ENCODE data around the gene VWA8. TPM values are rescaled to one million over a fixed set of nuclear protein-coding genes. Genes with fewer than 3 reads are reported as not detected.

VWA8 gene
- total and polyA plus RNA-seq, 2 experiments from 2014 or later = 6.3 to 24.6 TPM

DNA sequence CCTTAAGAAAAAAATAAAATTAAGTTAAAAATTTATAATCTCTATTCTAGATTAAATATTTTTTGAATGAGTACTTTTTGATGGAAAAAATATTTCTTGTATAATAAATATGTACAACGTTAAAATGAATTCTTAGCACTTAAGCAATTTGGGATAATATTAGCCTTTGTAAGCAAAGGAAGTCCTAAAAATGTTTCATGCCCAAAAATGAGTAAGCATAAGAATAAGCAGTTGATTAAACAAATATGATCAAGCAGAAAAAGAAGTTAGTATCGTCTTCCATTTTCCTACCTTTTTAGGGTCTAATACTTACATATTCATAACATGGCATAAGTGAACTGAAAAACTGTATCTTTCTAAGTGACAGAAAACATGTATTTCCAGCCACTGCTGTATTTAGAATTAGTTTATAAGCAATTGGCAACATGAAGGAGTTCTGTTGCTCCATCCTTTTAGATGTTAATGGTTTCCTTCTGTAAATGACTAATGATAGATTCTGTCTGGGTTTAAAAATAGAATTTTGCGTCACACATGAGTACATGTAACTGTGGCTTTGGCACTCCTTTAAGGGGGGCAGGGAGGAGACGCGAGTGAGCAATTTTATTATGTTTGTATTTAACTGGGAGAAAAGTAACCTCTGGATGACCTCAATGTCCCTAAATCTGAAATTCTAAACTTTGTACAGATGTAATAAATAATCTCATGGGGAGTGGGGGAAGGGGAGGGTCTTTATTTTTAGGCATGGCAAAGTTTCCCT, 266.2 kb downstream of the VWA8 start (continued):
- TF ChIP-seq, protein P1, sequence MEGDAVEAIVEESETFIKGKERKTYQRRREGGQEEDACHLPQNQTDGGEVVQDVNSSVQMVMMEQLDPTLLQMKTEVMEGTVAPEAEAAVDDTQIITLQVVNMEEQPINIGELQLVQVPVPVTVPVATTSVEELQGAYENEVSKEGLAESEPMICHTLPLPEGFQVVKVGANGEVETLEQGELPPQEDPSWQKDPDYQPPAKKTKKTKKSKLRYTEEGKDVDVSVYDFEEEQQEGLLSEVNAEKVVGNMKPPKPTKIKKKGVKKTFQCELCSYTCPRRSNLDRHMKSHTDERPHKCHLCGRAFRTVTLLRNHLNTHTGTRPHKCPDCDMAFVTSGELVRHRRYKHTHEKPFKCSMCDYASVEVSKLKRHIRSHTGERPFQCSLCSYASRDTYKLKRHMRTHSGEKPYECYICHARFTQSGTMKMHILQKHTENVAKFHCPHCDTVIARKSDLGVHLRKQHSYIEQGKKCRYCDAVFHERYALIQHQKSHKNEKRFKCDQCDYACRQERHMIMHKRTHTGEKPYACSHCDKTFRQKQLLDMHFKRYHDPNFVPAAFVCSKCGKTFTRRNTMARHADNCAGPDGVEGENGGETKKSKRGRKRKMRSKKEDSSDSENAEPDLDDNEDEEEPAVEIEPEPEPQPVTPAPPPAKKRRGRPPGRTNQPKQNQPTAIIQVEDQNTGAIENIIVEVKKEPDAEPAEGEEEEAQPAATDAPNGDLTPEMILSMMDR (conservative IDR thresholded peaks at IDR 0.05; ENCODE audit: low read depth in 2 of 2) = no peak
- TF ChIP-seq NANOG (IDR thresholded peaks at IDR 0.05; ENCODE audit: borderline replicate concordance) (no peak), JUNB (IDR thresholded peaks at IDR 0.05; ENCODE audit: unreplicated experiment) (no peak), EZH2phosphoT487 (IDR thresholded peaks at IDR 0.05; ENCODE audit: unreplicated experiment) (no peak), ZNF331 (CRISPR knock-in tag; IDR thresholded peaks at IDR 0.05; ENCODE audit: low read depth) (no peak)
- TF ChIP-seq, protein P2, sequence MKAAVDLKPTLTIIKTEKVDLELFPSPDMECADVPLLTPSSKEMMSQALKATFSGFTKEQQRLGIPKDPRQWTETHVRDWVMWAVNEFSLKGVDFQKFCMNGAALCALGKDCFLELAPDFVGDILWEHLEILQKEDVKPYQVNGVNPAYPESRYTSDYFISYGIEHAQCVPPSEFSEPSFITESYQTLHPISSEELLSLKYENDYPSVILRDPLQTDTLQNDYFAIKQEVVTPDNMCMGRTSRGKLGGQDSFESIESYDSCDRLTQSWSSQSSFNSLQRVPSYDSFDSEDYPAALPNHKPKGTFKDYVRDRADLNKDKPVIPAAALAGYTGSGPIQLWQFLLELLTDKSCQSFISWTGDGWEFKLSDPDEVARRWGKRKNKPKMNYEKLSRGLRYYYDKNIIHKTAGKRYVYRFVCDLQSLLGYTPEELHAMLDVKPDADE (IDR thresholded peaks at IDR 0.05) = no peak
- TF ChIP-seq, protein P3, sequence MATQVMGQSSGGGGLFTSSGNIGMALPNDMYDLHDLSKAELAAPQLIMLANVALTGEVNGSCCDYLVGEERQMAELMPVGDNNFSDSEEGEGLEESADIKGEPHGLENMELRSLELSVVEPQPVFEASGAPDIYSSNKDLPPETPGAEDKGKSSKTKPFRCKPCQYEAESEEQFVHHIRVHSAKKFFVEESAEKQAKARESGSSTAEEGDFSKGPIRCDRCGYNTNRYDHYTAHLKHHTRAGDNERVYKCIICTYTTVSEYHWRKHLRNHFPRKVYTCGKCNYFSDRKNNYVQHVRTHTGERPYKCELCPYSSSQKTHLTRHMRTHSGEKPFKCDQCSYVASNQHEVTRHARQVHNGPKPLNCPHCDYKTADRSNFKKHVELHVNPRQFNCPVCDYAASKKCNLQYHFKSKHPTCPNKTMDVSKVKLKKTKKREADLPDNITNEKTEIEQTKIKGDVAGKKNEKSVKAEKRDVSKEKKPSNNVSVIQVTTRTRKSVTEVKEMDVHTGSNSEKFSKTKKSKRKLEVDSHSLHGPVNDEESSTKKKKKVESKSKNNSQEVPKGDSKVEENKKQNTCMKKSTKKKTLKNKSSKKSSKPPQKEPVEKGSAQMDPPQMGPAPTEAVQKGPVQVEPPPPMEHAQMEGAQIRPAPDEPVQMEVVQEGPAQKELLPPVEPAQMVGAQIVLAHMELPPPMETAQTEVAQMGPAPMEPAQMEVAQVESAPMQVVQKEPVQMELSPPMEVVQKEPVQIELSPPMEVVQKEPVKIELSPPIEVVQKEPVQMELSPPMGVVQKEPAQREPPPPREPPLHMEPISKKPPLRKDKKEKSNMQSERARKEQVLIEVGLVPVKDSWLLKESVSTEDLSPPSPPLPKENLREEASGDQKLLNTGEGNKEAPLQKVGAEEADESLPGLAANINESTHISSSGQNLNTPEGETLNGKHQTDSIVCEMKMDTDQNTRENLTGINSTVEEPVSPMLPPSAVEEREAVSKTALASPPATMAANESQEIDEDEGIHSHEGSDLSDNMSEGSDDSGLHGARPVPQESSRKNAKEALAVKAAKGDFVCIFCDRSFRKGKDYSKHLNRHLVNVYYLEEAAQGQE (IDR thresholded peaks at IDR 0.05; ENCODE audit: unreplicated experiment) = no peak

DNA sequence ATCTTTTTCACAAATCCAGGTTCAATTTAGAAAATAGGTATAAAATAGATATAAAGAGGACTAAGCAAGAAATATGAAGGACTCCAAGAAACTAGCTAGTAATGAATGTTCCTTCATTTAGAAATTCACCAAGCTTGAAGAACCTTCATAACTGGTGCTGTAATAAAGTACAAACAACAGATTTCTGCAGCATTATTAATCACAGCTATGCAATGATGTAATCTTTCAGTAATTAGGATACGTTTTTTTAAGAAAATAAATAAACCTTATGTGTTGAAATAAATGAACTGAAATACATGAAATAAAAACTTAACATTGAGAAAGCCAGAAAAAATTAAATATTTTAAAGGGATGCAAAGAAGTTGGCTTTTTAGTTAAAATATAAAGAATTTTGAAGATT, 267.5 kb downstream of the VWA8 start:
- H3K9me3 Mint-ChIP-seq = no peaks in the 10 kb centered on the region
- Histone ChIP-seq H3K79me2 (replicated peaks; ENCODE audit: insufficient read depth) (no peaks in the 10 kb centered on the region), H3K27me3 (ENCODE audit: insufficient read depth) (no peaks in the 10 kb centered on the region), H3K4me1 (ENCODE audit: insufficient read depth) (peaks cover 49% of the 10 kb centered on the region), H3K4me3 (no peak overlapping the region), H3K4me2 (no peak overlapping the region), H2AFZ (no peak overlapping the region), H3F3A (replicated peaks; ENCODE audit: low read depth) (no peaks in the 10 kb centered on the region), H4K20me1 (replicated peaks; ENCODE audit: insufficient read depth) (no peaks in the 10 kb centered on the region), H3K36me3 (ENCODE audit: insufficient read depth) (no peaks in the 10 kb centered on the region), H3K9me2 (ENCODE audit: insufficient read depth) (no peaks in the 10 kb centered on the region), H3K27ac (ENCODE audit: low read depth) (no peak overlapping the region)
- H3K4me3 Mint-ChIP-seq = no peak overlapping the region
- no peak for ATAC-seq
- H3K4me1 Mint-ChIP-seq = peaks cover 39% of the 10 kb centered on the region
- DNase-seq (ENCODE audit: low spot score) = no peak
- H3K27ac Mint-ChIP-seq = no peak overlapping the region
- H3K27me3 Mint-ChIP-seq (ENCODE audit: insufficient read depth, low read depth, poor library complexity) = no peaks in the 10 kb centered on the region
- H3K36me3 Mint-ChIP-seq (ENCODE audit: low read depth) = no peaks in the 10 kb centered on the region; the same call in 2 of the 3 replicates
- TF ChIP-seq JUNB (IDR thresholded peaks at IDR 0.05; ENCODE audit: unreplicated experiment) = no peak
- TF ChIP-seq, protein P2 (IDR thresholded peaks at IDR 0.05) = no peak
- TF ChIP-seq, protein P3 (IDR thresholded peaks at IDR 0.05; ENCODE audit: unreplicated experiment) = no peak
- TF ChIP-seq NANOG (IDR thresholded peaks at IDR 0.05; ENCODE audit: borderline replicate concordance) = no peak

All from GM23338 (cell line).